ENCODE results near the gene CLTC.

CLTC gene

DNA sequence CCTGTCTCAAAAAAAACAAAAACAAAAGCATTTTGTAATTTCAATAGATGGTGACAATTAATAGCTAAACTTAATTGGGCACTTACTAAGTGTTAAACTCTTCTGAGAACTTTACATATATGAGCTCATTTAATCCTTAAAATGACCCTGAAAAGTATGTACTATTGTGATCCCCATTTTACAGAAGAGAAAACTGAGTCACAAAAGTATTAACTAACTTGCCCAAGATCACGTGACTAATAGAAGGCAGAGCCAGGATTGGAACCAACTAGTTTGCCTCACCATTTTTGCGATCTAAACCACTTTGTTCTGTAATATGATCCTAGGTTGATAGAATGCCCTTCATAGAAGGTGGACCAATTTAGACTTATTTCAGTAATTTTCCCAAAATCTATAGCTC is 114.0 kb downstream of the CLTC start:
- DNase-seq, result no peak

DNA sequence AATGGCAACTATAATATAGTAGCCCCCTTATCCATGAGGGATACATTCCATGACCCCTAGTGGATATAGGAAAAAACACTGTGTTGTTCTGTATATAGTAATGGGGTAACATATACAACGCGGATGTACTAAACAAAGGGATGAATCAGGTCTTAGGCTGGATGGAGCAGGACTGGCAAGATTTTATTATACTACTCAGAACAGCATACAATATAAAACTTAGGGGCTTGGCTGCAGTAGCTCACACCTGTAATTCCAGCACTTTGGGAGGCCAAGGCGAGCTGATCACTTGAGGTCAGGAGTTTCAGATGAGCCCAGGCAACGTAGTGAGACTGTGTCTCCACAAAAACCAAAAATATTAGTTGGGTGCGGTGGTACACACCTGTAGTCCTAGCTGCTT is 114.5 kb downstream of the CLTC start:
- DNase-seq, result no peak

DNA sequence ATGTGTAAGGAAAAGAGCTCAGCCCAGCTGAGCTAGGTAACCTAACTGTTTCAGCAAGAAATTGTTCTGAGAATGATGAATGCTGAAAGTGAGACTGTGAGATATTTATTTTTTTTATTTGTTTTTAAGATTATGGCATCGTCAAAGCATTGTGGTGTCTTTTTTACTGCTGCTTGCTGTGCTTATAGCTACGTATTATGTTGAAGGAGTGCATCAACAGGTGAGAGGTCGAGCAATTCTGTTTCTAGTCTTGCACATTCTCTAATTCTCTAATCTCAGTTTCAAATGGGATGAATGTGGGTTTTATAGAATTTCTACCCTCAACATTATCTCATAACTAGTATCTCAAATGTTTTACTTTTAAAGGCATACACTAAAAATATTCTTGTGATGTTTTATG is 117.6 kb downstream of the CLTC start:
- no peak for DNase-seq

DNA sequence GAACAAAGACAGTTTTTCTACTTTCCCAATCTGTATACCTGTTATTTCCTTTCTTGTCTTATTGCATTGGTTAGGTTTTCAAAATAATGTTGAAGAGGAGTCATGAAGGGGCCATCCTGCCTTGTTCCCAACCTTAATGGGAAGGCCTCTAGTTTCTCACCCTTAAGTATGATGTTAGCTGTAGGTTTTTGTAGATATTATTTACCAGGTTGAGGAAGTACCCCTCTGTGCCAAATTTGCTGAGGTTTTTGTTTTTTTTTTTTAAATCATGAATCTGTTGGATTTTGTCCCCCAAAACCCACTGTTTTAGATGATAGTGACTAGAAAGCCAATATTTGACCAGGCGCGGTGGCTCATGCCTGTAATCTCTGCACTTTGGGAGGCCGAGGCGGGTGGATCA is 124.1 kb downstream of the CLTC start:
- DNase-seq, result no peak

DNA sequence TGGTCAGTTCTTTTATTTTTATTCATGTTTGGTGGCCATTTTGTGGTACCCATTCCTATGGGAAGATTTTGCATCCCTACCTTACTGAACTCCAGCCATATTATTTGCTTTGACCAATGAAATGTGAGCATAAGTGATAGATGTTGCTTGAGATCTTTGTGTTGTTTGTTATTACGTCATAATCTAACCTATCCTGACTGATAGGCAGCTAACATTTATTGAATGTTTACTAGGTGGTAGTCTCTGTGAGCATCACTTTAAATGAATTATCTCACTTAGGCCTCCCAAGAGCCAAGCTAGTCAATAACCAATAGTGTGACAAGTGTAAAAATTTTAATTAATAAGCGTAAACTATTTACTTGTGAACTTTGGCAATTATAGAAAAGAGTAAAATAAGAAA is 125.3 kb downstream of the CLTC start:
- no peak for DNase-seq

Data from NCI-H146 (cell line).